ENCODE data around the gene RNF5. TPM values are rescaled to one million over a fixed set of nuclear protein-coding genes. Genes with fewer than 3 reads are reported as not detected.

Gene RNF5
- total RNA-seq, 1 donor from 2014 or later: 62.6 TPM

GRCh38 chr6:32223258-32224235 is 45.3 kb downstream of the RNF5 start, which contains the start of gene NOTCH4:
TSS of gene NOTCH4 (minus strand) at chr6:32224067. CDS start at chr6:32223928, 139 bp downstream.
- intact Hi-C loops (cut with micrococcal nuclease): no loop called here
- Mint-ChIP-seq H3K36me3 (ENCODE audit: low read depth) (no peaks in the 10 kb centered on the region), H3K4me3 (no peak within 1 kb of the TSS), H3K9me3 (no peaks in the 10 kb centered on the region), H3K27ac (no peak within 1 kb of the TSS), H3K27me3 (peaks cover 1% of the 10 kb centered on the region), H3K4me1 (peaks cover 8% of the 10 kb centered on the region)
- no peak for DNase-seq

DNA sequence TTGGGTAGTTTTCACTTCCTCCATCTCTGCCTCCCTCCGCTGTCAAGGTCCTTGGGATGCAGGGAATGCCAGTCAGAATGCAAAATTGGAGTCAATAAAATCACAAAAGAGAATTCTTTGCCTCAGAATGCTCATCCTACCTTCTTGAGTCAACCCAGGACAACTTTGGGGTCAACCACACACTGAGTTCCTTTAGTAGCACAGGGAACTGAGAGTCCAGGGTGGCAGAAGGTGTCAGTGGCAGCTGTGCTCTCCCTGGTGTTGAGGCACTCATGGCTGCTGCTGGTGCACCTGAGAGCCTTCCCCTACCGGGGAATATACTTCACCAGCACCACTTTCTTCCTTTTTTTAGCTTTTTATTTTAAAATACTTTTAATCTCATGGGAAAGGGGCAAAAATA is 46.5 kb downstream of the RNF5 start:
- peaks cover 1% of the 10 kb centered on the region for H3K27me3 Mint-ChIP-seq
- no peaks in the 10 kb centered on the region for H3K9me3 Mint-ChIP-seq
- DNase-seq: no peak
- H3K4me3 Mint-ChIP-seq: no peak overlapping the region
- no peak overlapping the region for H3K27ac Mint-ChIP-seq
- H3K4me1 Mint-ChIP-seq: peaks cover 8% of the 10 kb centered on the region
- no peaks in the 10 kb centered on the region for H3K36me3 Mint-ChIP-seq (ENCODE audit: low read depth)
- intact Hi-C loops (cut with micrococcal nuclease): no loop called here

GRCh38 chr6:32226434-32226833 is 48.2 kb downstream of the RNF5 start:
- Mint-ChIP-seq H3K4me1 (peaks cover 8% of the 10 kb centered on the region), H3K36me3 (ENCODE audit: low read depth) (no peaks in the 10 kb centered on the region), H3K27ac (no peak overlapping the region), H3K9me3 (no peaks in the 10 kb centered on the region), H3K27me3 (peaks cover 1% of the 10 kb centered on the region), H3K4me3 (no peak overlapping the region)
- intact Hi-C loops (cut with micrococcal nuclease): no loop called here
- no peak for DNase-seq

Other genes starting within 250 kb of the RNF5 start
- 0.17 TPM in 1 of 2 replicates, not detected in the other for gene CFB, start 232.3 kb upstream of the RNF5 start, total RNA-seq
- gene NELFE, start 219.4 kb upstream of the RNF5 start, total RNA-seq: 85.8 and 88.5 TPM in 2 replicates
- 92.8 and 93.7 TPM in 2 replicates for gene SKIC2, start 219.2 kb upstream of the RNF5 start, total RNA-seq
- 13.2 and 14.1 TPM in 2 replicates for gene DXO, start 206.3 kb upstream of the RNF5 start, total RNA-seq
- gene C4A, start 196.3 kb upstream of the RNF5 start, total RNA-seq: 2.7 and 3.3 TPM in 2 replicates
- gene C4B, start 163.6 kb upstream of the RNF5 start, total RNA-seq: 2.9 and 3.7 TPM in 2 replicates
- gene CYP21A2, start 140.0 kb upstream of the RNF5 start, total RNA-seq: 0.35 TPM in 1 of 2 replicates, not detected in the other
- gene TNXB, start 69.1 kb upstream of the RNF5 start, total RNA-seq: 3.3 and 4.6 TPM in 2 replicates
- gene ATF6B, start 50.2 kb upstream of the RNF5 start, total RNA-seq: 72.9 and 81.0 TPM in 2 replicates
- 6.2 and 6.9 TPM in 2 replicates for gene FKBPL, start 48.1 kb upstream of the RNF5 start, total RNA-seq
- gene PRRT1, start 26.5 kb upstream of the RNF5 start, total RNA-seq: 0.24 and 0.35 TPM in 2 replicates
- 11.3 and 12.7 TPM in 2 replicates for gene PPT2, start 24.3 kb upstream of the RNF5 start, total RNA-seq
- gene EGFL8, start 13.8 kb upstream of the RNF5 start, total RNA-seq: 8.6 and 9.7 TPM in 2 replicates
- 31.4 and 32.6 TPM in 2 replicates for gene AGPAT1, start 2.3 kb upstream of the RNF5 start, total RNA-seq
- gene AGER, start 5.8 kb downstream of the RNF5 start, total RNA-seq: 20.7 and 24.1 TPM in 2 replicates
- 88.1 and 92.7 TPM in 2 replicates for gene PBX2, start 11.8 kb downstream of the RNF5 start, total RNA-seq
- gene GPSM3, start 14.2 kb downstream of the RNF5 start, total RNA-seq: 81.1 and 82.4 TPM in 2 replicates
- gene NOTCH4, start 45.7 kb downstream of the RNF5 start, total RNA-seq: 0.28 and 0.37 TPM in 2 replicates
- not detected in 2 replicates for gene TSBP1, start 193.5 kb downstream of the RNF5 start, total RNA-seq
- not detected in 2 replicates for gene BTNL2, start 228.8 kb downstream of the RNF5 start, total RNA-seq